ENCODE results near the gene MICU1. TPM values are rescaled to one million over a fixed set of nuclear protein-coding genes. Genes with fewer than 3 reads are reported as not detected.

MICU1 gene
- total and polyA plus RNA-seq, 2 of the 13 experiments (the other 11 are each of a cell fraction or from before 2014, with no cell fraction given) = 32.5 to 56.1 TPM

DNA sequence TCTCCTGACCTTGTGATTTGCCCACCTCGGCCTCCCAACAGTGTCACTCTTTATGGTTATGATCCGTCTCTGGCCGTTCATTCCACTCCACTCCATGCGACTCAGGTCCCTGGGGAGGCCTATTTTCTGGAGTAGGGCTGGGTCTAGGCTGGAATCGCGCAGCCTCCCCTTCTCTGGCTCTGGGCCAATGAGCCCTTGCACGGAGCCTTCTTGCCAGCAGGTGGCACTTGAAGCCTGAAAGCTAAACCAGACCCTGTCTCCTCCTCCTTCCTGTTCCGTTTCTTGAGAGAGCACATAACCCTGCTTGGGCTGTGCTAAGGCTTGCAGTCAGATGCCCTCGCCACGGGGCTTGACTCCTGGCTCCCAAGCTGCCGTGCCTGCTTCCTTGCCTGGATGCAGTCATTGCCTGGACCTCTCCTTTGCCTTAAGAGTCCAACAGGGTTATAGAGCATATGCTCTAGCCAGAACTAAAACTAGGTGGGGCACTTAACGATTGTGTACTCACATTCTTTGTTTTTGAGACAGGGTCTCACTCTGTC lies 261.6 kb downstream of the MICU1 start (continued):
- TF ChIP-seq E2F2 (CRISPR knock-in tag; IDR thresholded peaks at IDR 0.05; ENCODE audit: borderline replicate concordance) (no peak), ZNF24 (IDR thresholded peaks at IDR 0.05) (no peak), NR0B2 (CRISPR knock-in tag; IDR thresholded peaks at IDR 0.05) (0 out of 2 replicates have a peak, but pooled peaks have one; percentile 39), MBD4 (IDR thresholded peaks at IDR 0.05; ENCODE audit: borderline replicate concordance, low read length) (no peak), ZNF256 (CRISPR knock-in tag; conservative IDR thresholded peaks at IDR 0.05) (no peak), ZNF451 (CRISPR knock-in tag; IDR thresholded peaks at IDR 0.05) (no peak), ZSCAN31 (CRISPR knock-in tag; IDR thresholded peaks at IDR 0.05; ENCODE audit: low read depth) (no peak), GTF2F1 (IDR thresholded peaks at IDR 0.05; ENCODE audit: low read length) (no peak), PRDM15 (CRISPR knock-in tag; IDR thresholded peaks at IDR 0.05) (no peak), SALL1 (CRISPR knock-in tag; IDR thresholded peaks at IDR 0.05) (peak; percentile 39; the same call in 1 of the 2 replicates), ZNF367 (CRISPR knock-in tag; IDR thresholded peaks at IDR 0.05; ENCODE audit: borderline replicate concordance) (no peak), FOXJ3 (CRISPR knock-in tag; IDR thresholded peaks at IDR 0.05; ENCODE audit: borderline replicate concordance) (no peak), PHF5A (CRISPR knock-in tag; IDR thresholded peaks at IDR 0.05; ENCODE audit: low read depth, unreplicated experiment) (no peak), GPN1 (CRISPR knock-in tag; IDR thresholded peaks at IDR 0.05; ENCODE audit: borderline replicate concordance) (no peak), SMC3 (IDR thresholded peaks at IDR 0.05; ENCODE audit: low read length) (peak; percentile 72), ARHGAP35 (CRISPR knock-in tag; IDR thresholded peaks at IDR 0.05; ENCODE audit: borderline replicate concordance) (no peak), ZNF850 (CRISPR knock-in tag; conservative IDR thresholded peaks at IDR 0.05) (no peak)
- TF ChIP-seq, protein P1, sequence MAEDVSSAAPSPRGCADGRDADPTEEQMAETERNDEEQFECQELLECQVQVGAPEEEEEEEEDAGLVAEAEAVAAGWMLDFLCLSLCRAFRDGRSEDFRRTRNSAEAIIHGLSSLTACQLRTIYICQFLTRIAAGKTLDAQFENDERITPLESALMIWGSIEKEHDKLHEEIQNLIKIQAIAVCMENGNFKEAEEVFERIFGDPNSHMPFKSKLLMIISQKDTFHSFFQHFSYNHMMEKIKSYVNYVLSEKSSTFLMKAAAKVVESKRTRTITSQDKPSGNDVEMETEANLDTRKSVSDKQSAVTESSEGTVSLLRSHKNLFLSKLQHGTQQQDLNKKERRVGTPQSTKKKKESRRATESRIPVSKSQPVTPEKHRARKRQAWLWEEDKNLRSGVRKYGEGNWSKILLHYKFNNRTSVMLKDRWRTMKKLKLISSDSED (CRISPR knock-in tag; IDR thresholded peaks at IDR 0.05) = no peak
- TF ChIP-seq, protein P2, sequence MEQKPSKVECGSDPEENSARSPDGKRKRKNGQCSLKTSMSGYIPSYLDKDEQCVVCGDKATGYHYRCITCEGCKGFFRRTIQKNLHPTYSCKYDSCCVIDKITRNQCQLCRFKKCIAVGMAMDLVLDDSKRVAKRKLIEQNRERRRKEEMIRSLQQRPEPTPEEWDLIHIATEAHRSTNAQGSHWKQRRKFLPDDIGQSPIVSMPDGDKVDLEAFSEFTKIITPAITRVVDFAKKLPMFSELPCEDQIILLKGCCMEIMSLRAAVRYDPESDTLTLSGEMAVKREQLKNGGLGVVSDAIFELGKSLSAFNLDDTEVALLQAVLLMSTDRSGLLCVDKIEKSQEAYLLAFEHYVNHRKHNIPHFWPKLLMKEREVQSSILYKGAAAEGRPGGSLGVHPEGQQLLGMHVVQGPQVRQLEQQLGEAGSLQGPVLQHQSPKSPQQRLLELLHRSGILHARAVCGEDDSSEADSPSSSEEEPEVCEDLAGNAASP (CRISPR knock-in tag; IDR thresholded peaks at IDR 0.05; ENCODE audit: borderline replicate concordance) = no peak
- TF ChIP-seq, protein P3, sequence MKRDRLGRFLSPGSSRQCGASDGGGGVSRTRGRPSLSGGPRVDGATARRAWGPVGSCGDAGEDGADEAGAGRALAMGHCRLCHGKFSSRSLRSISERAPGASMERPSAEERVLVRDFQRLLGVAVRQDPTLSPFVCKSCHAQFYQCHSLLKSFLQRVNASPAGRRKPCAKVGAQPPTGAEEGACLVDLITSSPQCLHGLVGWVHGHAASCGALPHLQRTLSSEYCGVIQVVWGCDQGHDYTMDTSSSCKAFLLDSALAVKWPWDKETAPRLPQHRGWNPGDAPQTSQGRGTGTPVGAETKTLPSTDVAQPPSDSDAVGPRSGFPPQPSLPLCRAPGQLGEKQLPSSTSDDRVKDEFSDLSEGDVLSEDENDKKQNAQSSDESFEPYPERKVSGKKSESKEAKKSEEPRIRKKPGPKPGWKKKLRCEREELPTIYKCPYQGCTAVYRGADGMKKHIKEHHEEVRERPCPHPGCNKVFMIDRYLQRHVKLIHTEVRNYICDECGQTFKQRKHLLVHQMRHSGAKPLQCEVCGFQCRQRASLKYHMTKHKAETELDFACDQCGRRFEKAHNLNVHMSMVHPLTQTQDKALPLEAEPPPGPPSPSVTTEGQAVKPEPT (CRISPR knock-in tag; IDR thresholded peaks at IDR 0.05; ENCODE audit: low read depth) = no peak

All from HepG2 (cell line).